Uterus (tissue), 2 donors: ENCODE data around the gene PRDX6.

ENCODE experiments used
- POLR2A ChIP-seq, 2 donors: fragments of 450-650 bp; IDR thresholded peaks; one replicate each; pipeline ENCODE4 v1.6.1; 2016; ENCODE audit warnings: antibody characterized with exemption in 2 of 2, mild to moderate bottlenecking in 1 of 2, moderate library complexity in 1 of 2
- TF ChIP-seq, protein P1 (sequence below), 4 experiments: fragments of 200-600 bp in 2 of 4; fragments of 450-650 bp in 2 of 4; sonication (generic) in 2 of 4; IDR thresholded peaks; one replicate each; pipeline ENCODE4 v1.5.1; 2016 to 2019; ENCODE audit warnings: antibody characterized with exemption in 4 of 4, mild to moderate bottlenecking in 2 of 4, moderate library complexity in 1 of 4

DNA sequence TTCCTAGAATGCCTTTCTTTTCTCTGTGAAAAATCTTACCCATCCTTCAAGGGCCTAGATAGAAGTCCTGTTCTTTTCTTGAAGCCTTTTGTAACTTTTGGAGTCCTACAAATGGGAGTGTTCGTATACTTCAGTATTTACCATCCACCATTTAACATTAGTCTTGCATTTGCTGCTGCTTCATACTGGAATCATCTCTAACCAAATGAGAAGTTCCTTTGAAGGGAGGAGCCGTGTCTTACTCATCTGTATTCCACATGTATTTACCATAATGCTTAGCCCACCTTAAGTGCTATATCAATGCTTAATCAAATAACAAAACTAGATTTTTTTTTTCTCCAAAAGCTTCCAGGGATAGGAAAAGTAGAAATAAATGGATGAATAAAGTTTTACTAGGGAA is 7.1 kb downstream of the PRDX6 start:
- TF ChIP-seq, protein P1, sequence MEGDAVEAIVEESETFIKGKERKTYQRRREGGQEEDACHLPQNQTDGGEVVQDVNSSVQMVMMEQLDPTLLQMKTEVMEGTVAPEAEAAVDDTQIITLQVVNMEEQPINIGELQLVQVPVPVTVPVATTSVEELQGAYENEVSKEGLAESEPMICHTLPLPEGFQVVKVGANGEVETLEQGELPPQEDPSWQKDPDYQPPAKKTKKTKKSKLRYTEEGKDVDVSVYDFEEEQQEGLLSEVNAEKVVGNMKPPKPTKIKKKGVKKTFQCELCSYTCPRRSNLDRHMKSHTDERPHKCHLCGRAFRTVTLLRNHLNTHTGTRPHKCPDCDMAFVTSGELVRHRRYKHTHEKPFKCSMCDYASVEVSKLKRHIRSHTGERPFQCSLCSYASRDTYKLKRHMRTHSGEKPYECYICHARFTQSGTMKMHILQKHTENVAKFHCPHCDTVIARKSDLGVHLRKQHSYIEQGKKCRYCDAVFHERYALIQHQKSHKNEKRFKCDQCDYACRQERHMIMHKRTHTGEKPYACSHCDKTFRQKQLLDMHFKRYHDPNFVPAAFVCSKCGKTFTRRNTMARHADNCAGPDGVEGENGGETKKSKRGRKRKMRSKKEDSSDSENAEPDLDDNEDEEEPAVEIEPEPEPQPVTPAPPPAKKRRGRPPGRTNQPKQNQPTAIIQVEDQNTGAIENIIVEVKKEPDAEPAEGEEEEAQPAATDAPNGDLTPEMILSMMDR (IDR thresholded peaks at IDR 0.05), result no peak
- no peak for TF ChIP-seq POLR2A (IDR thresholded peaks at IDR 0.05)
